AG09319 (cell line): Measurements from ENCODE around the gene RBM3.

Source experiments
- DNase-seq: peaks from one replicate; pipeline ENCODE4 v3.0.0-alpha.2; 2010; ENCODE audit warnings: low read depth; ENCODE audit errors: extremely low read depth
- CTCF ChIP-seq: IDR thresholded peaks from 2 replicates; pipeline ENCODE4 v1.5.1; 2011; ENCODE audit warnings: low read depth, mild to moderate bottlenecking, inconsistent platforms, low read length, moderate library complexity

Gene RBM3

GRCh38 chrX:48592971-48593370 lies 18.7 kb downstream of the RBM3 start:
- no peak for TF ChIP-seq CTCF
- DNase-seq = no peak

GRCh38 chrX:48595929-48596328 lies 21.6 kb downstream of the RBM3 start:
- no peak for DNase-seq
- no peak for TF ChIP-seq CTCF

DNA sequence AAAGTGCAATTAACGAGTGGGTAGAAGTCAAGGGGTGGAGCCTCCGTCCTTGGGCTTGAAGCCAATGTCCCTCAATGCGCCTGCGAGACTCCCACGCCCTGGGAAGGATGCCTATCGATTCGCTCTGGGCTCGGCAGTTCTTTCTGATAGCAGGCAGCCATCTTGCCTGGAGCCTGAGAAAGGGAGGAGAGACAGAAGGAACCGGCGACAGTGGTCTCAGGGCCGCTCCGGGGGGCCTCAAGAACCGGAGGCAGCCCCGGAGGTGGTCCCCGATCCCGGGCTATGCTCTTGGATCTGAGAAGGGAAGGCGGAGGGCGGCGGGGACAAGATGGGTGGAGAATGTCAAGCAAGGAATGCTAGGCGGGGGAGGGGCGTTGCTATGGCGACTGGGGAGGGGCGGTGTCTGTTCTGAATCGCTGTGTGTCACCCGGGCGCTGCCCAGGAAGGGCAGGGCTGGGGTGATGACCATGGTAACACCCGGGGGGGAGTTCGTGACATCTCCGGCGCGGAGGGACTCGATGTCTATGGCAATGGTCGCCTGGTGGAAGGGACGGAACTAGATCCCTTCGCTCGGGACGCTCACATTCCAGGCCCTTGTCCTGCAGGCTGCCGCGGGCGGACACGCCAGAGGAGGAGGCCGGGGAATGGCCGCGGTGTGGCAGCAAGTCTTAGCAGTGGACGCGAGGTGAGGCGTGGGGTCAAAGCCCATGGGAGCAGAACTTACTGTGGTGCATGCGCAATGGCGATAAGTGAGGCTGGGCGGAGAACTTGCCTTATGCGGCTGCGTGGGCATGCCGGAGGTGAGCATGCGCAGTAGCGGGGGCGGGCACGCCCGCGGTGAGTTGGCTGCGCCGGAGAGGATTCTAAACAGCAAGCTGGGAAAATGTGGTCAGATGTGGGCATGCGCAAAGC lies 23.3 kb downstream of the RBM3 start, which contains the start of gene WDR13:
TSS of gene WDR13 (plus strand) at position 140 of the 912 bp plus-strand sequence. CDS start at position 645, 505 bp downstream.
- DNase-seq = peak; percentile 88
- no peak; the same call in 1 of the 2 replicates for TF ChIP-seq CTCF

DNA sequence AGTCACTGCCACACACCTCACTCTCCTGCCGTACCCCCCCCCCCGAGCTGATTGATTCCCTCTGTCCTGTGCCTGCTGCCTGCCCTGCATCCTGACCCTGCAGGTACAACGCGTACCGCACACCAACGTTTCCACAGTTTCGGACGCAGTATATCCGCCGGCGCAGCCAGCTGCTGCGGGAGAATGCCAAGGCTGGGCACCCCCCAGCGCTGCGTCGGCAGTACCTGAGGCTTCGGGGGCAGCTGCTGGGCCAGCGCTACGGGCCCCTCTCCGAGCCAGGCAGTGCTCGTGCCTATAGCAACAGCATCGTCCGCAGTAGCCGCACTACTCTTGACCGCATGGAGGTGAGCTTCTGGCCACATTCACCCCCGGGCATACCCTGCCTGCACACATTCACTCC lies 24.3 kb downstream of the RBM3 start:
- no peak for DNase-seq
- no peak for TF ChIP-seq CTCF

- DNase-seq = no peak
These were observed 25.1 kb downstream of the RBM3 start for GRCh38 chrX:48599341-48599740.

GRCh38 chrX:48600226-48600625 lies 25.9 kb downstream of the RBM3 start:
- no peak for DNase-seq
- TF ChIP-seq CTCF = no peak

More at GRCh38 chrX:48599341-48599740, 25.1 kb downstream of the RBM3 start:
- no peak for TF ChIP-seq CTCF

DNA sequence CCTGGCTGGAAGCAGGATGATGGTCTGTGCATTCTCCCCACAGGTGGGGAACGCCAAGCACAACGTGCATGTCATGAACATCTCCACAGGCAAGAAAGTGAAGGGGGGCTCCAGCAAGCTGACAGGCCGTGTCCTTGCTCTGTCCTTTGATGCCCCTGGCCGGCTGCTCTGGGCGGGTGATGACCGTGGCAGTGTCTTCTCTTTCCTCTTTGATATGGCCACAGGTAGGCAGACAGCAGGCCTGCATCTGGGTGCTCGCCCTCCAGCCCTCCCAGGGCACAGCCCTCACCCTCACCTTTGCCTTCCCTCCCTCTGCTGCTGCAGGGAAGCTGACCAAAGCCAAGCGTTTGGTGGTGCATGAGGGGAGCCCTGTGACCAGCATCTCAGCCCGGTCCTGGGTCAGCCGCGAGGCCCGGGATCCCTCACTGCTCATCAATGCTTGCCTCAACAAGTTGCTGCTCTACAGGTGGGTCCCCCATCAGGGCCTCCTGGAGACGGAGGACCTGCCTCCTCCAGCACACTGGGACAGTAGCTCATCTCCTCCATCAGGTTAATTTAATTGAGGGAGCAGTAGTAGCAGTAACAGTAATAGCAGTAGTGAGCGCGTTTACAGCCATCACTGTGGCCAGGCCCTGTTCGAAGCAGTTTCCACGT lies 27.6 kb downstream of the RBM3 start:
- TF ChIP-seq CTCF = no peak
- no peak for DNase-seq
